ENCODE data around the gene AADACL3. TPM values are rescaled to one million over a fixed set of nuclear protein-coding genes. Genes with fewer than 3 reads are reported as not detected.
"Not testable (repeated sequence)": the region's sequence is repeated elsewhere in the genome, so short reads cannot be mapped to it uniquely, and the experiment has no call there.

Gene AADACL3, protein sequence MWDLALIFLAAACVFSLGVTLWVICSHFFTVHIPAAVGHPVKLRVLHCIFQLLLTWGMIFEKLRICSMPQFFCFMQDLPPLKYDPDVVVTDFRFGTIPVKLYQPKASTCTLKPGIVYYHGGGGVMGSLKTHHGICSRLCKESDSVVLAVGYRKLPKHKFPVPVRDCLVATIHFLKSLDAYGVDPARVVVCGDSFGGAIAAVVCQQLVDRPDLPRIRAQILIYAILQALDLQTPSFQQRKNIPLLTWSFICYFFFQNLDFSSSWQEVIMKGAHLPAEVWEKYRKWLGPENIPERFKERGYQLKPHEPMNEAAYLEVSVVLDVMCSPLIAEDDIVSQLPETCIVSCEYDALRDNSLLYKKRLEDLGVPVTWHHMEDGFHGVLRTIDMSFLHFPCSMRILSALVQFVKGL
- not detected for total RNA-seq

DNA sequence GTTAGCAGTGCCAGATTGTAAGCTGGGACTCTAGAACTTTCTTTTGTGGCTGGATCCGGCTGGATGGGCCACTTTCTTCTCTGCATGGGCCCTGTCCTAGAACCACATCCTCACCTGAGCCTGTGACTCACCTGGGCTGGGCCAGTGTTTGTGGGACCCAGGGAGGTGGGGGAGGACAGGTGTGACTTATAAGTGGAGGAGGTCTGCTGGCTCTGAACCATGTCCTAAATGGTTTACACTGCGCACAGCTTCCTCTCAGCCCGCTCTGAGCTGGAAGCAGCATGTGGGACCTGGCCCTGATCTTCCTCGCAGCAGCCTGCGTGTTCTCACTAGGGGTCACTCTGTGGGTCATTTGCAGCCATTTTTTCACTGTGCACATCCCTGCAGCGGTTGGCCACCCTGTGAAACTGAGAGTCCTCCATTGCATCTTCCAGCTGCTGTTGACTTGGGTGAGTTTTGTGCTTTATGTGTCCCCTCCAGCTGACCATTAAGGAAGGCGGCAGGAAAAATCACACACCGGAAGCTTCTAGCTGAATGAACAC, at the start of gene AADACL3:
TSS of gene AADACL3 (plus strand) at position 215 of the 542 bp plus-strand sequence. CDS start at position 282, 67 bp downstream.
- no peak for ATAC-seq
- no peaks in the 10 kb centered on the region for H3K36me3 Mint-ChIP-seq
- no peaks in the 10 kb centered on the region for H3K9me3 Mint-ChIP-seq
- no peak within 1 kb of the TSS for H3K27ac Mint-ChIP-seq
- DNase-seq (ENCODE audit: low spot score in 2 of 2): no peak

DNA sequence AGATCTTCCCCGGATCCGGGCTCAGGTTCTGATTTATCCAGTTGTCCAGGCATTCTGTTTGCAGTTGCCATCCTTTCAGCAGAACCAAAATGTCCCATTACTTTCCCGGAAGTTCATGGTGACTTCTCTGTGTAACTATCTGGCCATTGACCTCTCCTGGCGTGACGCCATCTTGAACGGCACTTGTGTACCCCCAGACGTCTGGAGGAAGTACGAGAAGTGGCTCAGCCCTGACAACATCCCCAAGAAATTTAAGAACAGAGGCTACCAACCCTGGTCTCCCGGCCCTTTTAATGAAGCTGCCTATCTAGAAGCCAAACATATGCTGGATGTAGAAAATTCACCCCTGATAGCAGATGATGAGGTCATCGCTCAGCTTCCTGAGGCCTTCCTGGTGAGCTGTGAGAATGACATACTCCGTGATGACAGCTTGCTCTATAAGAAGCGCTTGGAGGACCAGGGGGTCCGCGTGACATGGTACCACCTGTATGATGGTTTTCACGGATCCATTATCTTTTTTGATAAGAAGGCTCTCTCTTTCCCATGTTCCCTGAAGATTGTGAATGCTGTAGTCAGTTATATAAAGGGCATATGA, 49.7 kb upstream of the AADACL3 start:
- Mint-ChIP-seq H3K27ac (no peak overlapping the region), H3K9me3 (peaks cover 0 to 12% of the 10 kb centered on the region in 2 donors), H3K36me3 (no peaks in the 10 kb centered on the region)
- DNase-seq (ENCODE audit: low spot score in 2 of 2) (no peak), ATAC-seq (no peak)

DNA sequence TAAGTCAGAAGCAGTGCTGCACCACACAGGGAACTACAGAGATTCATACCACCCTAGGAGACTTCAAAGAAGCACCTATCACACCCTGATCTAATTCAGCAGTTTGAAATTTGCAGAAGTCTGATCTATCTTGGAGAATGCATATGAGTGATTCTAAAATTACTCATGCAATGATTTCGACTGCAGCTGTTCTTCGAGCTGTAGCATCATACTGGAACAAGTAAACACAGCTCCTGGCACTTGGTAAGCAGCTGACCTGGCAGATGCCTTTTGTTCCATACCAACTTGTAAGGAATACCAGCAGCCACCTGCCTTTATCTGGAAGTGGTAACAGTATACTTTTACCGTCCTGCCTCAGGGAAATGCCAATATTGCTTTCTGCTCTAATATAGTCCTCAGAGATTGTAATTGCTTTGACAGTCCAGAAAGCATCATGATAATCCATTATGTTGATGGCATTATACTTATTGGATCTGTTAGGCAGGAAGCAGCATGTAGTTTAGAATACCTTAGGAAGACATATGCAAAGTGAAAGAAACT, 46.3 kb upstream of the AADACL3 start:
- no peaks in the 10 kb centered on the region for H3K36me3 Mint-ChIP-seq
- no peak for DNase-seq (ENCODE audit: low spot score in 2 of 2)
- no peak for ATAC-seq
- H3K27ac Mint-ChIP-seq: no peak overlapping the region
- peaks cover 0 to 12% of the 10 kb centered on the region in 2 donors for H3K9me3 Mint-ChIP-seq

DNA sequence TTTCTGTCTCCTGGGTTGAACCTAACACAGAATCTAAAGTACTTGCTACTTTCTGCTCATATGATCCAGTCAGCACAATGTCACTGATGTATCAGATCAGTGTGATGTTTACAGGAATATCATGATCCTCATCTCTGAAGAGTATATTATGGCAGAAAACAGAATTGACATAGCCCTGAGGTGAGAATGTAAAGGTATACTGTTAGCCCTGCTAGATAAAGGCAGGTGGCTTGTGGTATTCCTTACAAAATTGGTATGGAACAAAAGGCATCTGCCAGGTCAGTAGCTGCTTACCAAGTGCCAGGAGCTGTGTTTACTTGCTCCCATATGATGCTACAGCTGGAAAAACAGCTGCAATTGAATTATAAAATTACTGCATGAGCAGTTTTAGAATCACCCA, 41.6 kb upstream of the AADACL3 start:
- DNase-seq (ENCODE audit: low spot score in 2 of 2) (no peak), ATAC-seq (no peak)
- no peaks in the 10 kb centered on the region for H3K9me3 Mint-ChIP-seq
- no peaks in the 10 kb centered on the region for H3K36me3 Mint-ChIP-seq
- H3K27ac Mint-ChIP-seq: no peak overlapping the region

DNA sequence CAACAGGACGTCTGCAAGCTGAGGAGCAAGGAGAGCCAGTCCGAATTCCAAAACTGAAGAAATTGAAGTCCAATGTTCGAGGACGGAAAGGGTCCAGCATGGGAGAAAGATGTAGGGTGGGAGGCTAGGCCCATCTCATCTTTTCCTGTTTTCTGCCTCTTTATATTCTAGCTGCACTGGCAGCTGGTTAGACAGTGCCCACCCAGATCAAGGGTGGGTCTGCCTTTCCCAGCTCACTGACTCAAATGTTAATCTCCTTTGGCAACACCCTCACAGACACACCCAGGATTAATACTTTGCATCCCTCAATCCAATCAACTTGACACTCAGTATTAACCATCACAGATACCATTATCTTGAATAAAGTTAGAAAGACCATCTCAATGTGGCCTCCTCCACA, 39.8 kb upstream of the AADACL3 start:
- not testable (repeated sequence) for DNase-seq (ENCODE audit: low spot score in 2 of 2); H3K9me3 Mint-ChIP-seq; H3K36me3 Mint-ChIP-seq; H3K27ac Mint-ChIP-seq; ATAC-seq

DNA sequence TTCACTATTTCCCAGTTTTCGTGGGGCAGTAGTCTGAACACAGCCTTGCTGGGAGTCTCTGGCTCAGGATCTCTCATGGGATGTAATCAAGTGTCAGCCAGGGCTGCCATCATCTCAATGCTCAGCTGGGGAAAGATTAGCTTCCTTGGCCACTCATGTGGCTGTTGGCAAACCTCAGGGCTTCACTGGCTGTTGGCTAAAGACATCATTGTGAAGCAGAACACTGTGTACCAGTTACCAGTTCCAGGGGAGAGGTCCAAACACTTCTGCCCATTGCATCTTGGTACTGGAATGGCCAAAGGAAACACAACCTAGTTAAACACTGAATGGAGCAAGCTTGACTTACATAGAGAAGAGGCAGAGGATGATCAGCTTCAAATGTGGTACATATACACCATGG, 38.3 kb upstream of the AADACL3 start:
- ATAC-seq (no peak), DNase-seq (ENCODE audit: low spot score in 2 of 2) (no peak)
- H3K27ac Mint-ChIP-seq: no peak overlapping the region
- H3K9me3 Mint-ChIP-seq: no peaks in the 10 kb centered on the region
- no peaks in the 10 kb centered on the region for H3K36me3 Mint-ChIP-seq

DNA sequence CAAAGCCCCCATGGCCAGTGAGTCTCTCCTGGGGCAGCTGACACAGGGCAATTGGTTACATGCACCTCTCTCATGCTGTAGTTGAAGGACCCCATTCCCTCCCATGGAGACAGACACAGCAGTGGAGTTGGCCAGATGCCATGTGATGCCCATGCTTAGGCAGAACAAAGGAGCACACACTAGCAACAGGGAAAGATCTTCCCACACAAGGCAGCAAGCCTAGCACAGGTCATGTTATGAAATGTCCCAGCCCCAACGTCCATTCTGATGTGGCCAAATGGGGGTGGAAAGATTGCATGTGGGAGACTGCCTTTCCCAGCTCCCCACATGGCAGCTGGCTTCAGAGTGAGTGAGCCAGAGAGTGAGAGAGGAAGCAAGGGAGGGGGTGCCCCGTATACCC, 37.6 kb upstream of the AADACL3 start:
- DNase-seq (ENCODE audit: low spot score in 2 of 2): no peak
- no peaks in the 10 kb centered on the region for H3K36me3 Mint-ChIP-seq
- no peaks in the 10 kb centered on the region for H3K9me3 Mint-ChIP-seq
- H3K27ac Mint-ChIP-seq: no peak overlapping the region
- no peak for ATAC-seq

DNA sequence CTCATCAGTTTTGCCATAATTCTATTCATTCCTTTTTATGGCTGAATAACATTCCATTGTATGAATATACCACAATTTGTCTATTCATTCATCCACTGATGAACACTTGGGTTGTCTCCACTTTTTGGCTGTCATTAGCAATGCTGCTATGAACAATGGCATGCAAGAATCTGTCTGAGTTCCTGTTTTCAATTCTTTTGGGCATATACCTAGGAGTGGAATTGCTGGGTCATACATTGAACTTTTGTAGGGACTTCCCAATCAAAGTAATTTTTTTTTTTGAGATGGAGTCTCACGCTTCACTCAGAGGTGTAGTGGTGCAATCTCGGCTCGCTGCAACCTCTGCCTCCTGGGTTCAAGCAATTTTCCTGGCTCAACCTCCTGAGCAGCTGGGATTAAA, 37.1 kb upstream of the AADACL3 start:
- ATAC-seq (no peak), DNase-seq (ENCODE audit: low spot score in 2 of 2) (no peak)
- Mint-ChIP-seq H3K27ac (no peak overlapping the region), H3K9me3 (no peaks in the 10 kb centered on the region), H3K36me3 (no peaks in the 10 kb centered on the region)

DNA sequence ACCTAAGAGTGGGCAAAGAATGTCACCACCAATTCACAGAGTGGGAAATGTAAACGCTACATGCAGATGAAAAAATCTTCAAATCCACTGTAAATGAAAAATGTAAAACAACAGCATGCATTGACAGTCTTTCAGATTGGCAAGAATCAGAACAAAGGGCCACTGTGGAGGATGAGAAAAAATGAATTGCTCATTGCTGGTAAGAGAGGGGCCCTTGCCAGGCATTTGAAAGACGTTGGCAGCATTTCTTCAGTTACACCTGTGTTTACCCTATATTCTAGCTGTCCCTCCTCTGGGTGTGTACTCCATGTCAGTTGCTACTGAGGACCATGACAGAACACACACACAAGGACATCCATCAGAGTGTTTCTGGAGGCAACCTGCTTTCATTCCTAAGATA, 25.8 kb upstream of the AADACL3 start:
- ATAC-seq: no peak
- Mint-ChIP-seq H3K36me3 (no peaks in the 10 kb centered on the region), H3K27ac (no peak overlapping the region), H3K9me3 (no peaks in the 10 kb centered on the region)
- no peak for DNase-seq (ENCODE audit: low spot score in 2 of 2)

DNA sequence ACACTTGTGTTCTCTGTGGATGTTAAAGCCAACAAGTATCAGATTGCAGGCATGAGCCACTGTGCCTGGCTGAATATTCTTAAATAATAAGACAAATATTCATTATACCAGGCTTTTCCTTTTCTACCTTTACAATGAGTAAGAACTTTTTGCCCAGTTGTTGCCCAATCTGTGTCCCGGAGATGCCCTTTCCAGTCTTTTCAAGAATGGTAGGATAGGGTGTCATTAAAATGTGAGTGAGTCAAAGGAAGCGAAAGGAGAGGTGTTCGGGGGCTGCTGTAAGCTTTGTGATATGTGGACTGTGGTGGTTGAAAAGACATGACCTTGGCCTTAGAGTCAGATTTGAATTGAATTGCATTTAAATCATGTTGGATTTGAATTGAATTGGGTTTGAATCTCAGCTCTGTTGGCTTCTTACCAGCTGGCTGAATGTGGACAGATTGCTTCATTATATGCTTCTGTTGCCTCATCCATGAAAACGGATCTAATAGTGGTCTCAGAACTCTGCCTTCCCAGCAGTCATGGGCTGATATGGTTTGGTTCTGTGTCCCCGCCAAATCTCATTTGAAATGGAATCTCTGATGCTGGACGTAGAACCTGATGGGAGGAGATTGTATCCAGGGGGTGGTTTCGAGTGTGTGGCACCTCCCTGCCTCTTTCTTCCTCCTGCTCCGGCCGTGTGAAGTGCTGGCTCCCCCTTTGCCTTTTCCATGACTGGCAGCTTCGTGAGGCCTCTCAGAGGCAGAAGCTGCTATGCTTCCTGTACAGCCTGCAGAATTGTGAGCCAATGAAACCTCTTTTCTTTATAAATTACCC, 22.7 kb upstream of the AADACL3 start:
- no peak for ATAC-seq
- Mint-ChIP-seq H3K9me3 (no peaks in the 10 kb centered on the region), H3K27ac (peak overlapping the region in 1 of 2 donors; percentile 24), H3K36me3 (no peaks in the 10 kb centered on the region)
- DNase-seq (ENCODE audit: low spot score in 2 of 2): no peak

DNA sequence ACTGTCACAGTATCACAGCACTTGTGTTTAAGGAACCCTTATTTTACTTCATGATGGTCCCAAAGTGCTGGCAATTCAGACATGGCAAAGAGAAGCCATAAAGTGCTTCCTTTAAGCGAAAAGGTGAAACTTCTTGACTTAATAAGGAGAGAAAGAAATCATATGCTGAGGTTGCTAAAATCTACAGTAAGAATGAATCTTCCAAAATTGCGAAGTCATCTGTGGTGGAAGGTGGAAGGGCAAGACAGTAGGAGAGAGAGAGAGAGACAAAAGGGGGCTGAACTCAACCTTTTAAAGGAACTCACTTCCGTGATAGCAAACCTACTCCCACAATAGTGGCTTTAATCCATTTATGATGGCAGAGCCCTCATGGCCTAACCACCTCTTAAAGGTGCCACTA, 19.3 kb upstream of the AADACL3 start:
- Mint-ChIP-seq H3K36me3 (no peaks in the 10 kb centered on the region), H3K27ac (no peak overlapping the region), H3K9me3 (no peaks in the 10 kb centered on the region)
- ATAC-seq (no peak), DNase-seq (ENCODE audit: low spot score in 2 of 2) (no peak)

DNA sequence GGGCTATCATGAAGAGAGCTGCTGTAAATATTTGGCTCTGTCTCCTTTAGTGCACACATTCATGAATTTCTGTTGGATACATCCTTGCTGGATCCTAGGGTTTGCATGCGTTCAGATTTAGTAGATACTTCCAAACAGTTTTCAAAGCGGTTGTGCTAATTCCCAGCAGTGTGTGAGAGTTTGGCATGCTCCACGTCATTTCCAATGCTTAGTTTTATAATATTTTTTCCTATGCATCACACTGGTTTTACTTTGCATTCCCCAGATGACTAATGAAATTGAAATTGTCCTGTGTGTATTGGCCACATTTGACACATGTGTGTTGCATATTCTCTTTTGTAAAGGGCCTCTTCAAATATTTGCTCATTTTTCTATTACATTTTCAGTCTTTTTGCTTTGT, 18.5 kb upstream of the AADACL3 start:
- ATAC-seq: no peak
- H3K27ac Mint-ChIP-seq: no peak overlapping the region
- peaks cover 0 to under 1% of the 10 kb centered on the region in 2 donors for H3K36me3 Mint-ChIP-seq
- DNase-seq (ENCODE audit: low spot score in 2 of 2): no peak
- H3K9me3 Mint-ChIP-seq: no peaks in the 10 kb centered on the region

DNA sequence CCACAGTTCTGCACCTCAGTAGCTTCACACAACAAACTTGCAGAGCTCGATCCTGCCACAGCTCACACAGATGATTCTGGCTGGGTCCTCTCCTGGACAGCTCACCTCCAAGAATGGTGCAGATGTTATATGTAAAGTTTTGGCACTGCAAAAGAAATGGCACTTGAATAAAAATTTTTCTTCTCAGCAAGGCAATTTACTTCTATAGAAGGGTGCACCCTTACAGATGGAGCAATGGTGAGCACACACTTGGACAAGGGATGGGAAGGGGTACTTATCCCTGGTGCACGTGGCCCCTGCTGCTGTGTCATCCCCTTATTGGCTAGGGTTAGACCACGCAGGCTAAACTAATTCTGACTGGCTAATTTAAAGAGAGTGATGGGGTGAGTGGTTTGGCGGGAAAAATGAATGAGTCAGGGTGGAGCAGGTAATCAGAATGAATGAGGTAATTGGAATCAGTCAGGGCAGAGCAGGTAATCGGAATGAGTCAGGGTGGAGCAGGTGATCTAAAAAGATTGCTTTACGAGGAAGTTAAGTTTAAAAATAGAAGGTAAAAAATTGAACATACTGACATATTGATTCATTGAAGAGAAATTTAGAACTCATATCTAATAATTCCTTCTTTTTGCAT, 12.0 kb upstream of the AADACL3 start:
- H3K9me3 Mint-ChIP-seq: peaks cover 10 to 14% of the 10 kb centered on the region in 2 donors
- H3K27ac Mint-ChIP-seq: no peak overlapping the region
- ATAC-seq (no peak), DNase-seq (ENCODE audit: low spot score in 2 of 2) (no peak)
- peaks cover 0 to 16% of the 10 kb centered on the region in 2 donors for H3K36me3 Mint-ChIP-seq

DNA sequence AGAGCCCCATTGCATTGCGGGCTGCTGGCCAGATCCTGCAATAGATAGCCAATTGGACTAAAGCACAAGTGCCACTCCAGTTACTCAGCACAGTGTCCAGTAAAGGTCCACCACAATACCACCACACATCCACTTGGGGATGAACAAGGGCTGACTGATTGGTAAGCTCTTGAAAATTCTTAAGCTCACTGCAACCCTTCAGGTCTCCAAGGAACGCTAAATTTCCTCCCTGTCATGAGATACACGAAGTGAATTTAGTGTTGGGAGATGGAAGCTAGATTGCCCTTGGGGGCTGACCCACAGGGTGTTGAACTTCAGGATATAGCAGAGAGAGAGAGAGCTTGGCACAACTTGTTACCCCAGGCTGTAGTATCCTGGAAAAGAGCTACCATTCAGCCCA, 9.8 kb upstream of the AADACL3 start:
- peaks cover 0 to 16% of the 10 kb centered on the region in 2 donors for H3K36me3 Mint-ChIP-seq
- H3K27ac Mint-ChIP-seq: no peak overlapping the region
- ATAC-seq: no peak
- H3K9me3 Mint-ChIP-seq: peaks cover 10 to 14% of the 10 kb centered on the region in 2 donors
- no peak for DNase-seq (ENCODE audit: low spot score in 2 of 2)

DNA sequence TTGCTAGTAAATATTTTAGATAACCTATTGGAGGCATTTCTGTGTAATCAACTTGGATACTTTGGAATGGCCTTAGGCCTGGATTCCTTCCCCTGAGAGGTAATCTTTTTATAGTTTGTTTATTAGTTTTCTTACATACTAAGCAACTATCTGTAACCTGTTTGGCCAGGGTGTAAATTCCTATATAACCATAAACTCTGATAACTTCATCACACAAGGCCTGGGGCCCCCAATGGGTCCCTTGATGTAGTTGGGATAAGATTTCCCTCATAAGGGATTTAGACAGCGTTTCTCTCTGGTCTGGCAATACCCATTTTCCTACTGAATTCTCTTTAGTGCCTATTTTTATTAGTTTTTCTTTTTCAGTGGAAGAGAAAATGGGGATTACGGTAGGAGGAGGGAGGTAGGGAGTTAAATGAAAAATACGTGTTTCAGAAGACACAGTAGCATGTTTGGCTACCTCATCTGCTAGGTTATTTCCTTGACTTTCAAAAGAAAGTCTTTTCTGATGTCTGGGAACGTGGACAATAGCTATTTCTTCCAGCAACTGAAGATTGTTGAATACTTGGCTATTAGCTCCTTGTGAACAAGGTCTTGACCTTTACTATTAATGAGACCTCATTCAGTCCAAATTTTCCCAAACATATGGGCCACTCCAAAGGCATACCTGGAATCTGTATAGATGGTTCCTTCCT, 7.4 kb upstream of the AADACL3 start:
- DNase-seq (ENCODE audit: low spot score in 2 of 2) (no peak), ATAC-seq (no peak)
- Mint-ChIP-seq H3K27ac (no peak overlapping the region), H3K36me3 (peaks cover 0 to 7% of the 10 kb centered on the region in 2 donors), H3K9me3 (peaks cover 5 to 9% of the 10 kb centered on the region in 2 donors)

DNA sequence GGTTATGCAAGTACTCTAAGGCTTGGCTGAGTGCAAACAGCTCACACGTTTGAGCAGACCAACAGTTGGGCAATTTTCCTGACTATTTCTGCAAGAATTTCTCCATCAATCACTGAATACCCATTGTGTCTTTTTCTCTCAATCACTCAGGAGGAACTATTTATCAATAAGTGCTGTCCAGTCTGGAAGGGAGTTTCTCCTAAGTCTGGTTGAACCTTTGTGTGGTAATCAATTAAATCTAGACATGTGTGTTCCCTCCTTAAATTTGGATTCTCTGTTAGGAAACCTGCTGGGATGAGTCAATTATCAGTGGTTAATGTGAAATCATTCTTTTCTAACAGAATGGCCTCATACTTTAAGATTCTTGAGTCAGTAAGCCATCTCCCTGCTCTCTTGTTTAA, 6.8 kb upstream of the AADACL3 start:
- Mint-ChIP-seq H3K9me3 (peaks cover 5 to 6% of the 10 kb centered on the region in 2 donors), H3K27ac (no peak overlapping the region), H3K36me3 (peaks cover 0 to 1% of the 10 kb centered on the region in 2 donors)
- DNase-seq (ENCODE audit: low spot score in 2 of 2): no peak
- ATAC-seq: no peak
